Bladder microvascular endothelial cell (primary cell): ENCODE measurements around the gene FLRT1. TPM values are rescaled to one million over a fixed set of nuclear protein-coding genes. Genes with fewer than 3 reads are reported as not detected.

ENCODE experiments used
- total RNA-seq: library from RNA; depleted of rRNA; stranded (reverse); fragments of >200 nt; gene quantifications from 2 replicates; pipeline ENCODE4 v1.2.3, GENCODE V29; 2014

FLRT1 gene, protein sequence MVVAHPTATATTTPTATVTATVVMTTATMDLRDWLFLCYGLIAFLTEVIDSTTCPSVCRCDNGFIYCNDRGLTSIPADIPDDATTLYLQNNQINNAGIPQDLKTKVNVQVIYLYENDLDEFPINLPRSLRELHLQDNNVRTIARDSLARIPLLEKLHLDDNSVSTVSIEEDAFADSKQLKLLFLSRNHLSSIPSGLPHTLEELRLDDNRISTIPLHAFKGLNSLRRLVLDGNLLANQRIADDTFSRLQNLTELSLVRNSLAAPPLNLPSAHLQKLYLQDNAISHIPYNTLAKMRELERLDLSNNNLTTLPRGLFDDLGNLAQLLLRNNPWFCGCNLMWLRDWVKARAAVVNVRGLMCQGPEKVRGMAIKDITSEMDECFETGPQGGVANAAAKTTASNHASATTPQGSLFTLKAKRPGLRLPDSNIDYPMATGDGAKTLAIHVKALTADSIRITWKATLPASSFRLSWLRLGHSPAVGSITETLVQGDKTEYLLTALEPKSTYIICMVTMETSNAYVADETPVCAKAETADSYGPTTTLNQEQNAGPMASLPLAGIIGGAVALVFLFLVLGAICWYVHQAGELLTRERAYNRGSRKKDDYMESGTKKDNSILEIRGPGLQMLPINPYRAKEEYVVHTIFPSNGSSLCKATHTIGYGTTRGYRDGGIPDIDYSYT
- total RNA-seq: not detected in 2 replicates

DNA sequence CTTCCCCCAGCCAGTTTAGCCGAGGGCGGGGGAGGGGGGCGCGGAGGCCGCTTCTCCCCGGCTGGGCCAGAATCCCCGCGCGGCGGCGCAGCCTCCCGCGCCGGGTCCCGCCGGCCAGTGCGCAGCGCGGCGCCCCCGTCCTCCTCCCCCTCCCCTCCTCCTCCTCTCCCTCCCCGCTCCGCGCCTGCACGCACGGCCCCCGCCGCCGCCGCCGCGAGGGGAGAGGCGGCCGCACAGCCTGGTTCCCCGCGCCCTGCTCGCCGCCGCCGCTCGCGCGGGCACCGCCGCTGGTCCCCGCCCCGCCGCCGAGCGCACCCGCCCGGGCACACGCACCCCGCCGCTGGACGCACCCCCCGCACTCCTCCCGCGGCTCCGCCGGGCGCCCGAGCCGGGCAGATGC lies at the start of gene FLRT1:
Gene FLRT1, plus strand, starts transcription at position 356 of the 400 bp plus-strand sequence. CDS start 80,337 bp downstream, outside the sequence.

DNA sequence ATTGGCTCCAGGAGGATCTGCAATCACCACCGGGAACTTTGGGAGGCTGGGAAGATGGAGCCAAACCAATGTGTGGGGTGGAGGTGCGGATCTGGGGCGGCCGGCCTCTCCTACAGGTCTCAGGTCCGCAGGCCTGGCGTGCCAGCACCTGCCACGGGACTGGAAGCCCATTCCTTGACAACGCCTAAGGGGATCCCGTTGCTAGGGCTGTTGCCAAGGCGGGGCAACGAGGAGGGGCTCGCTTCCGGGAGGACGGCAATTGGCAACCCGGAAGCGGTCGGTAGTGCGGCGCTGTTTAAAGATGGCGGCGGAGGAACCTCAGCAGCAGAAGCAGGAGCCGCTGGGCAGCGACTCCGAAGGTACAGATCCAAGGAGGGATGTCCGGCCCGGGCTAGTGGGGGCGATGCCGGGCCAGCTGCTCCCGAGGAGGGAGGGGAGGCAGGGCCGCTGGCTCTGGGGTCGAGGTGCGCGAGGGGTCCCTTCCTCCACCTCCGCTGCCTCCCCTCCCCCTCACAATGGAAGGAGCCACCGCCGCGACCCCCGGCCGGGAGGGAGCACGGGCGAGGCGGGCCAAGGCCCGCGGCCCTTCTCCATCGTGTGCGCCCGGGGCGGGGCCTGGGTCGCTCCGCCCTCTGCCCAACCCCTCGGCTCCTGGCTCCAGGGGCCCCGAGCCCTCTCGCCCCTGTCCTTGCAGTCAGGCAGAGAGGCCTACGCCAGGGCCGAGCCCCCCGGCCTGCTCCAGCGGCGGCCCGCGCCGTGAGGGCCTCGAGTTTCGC lies 49.4 kb upstream of the FLRT1 start, which contains the start of gene OTUB1:
Gene OTUB1, plus strand, starts transcription at position 283 of the 776 bp plus-strand sequence. Its CDS starts 19 bp downstream, at position 302.

Other genes with a start within 250 kb of the FLRT1 start
- 14.9 and 17.8 TPM in 2 replicates for gene SPINDOC, start 222.5 kb upstream of the FLRT1 start, total RNA-seq
- 6.2 and 16.0 TPM in 2 replicates for gene MARK2, start 196.8 kb upstream of the FLRT1 start, total RNA-seq
- 0.16 and 0.19 TPM in 2 replicates for gene RCOR2, start 118.8 kb upstream of the FLRT1 start, total RNA-seq
- 6.5 and 20.8 TPM in 2 replicates for gene NAA40, start 96.9 kb upstream of the FLRT1 start, total RNA-seq
- gene COX8A, start 61.3 kb upstream of the FLRT1 start, total RNA-seq: 202 and 382 TPM in 2 replicates
- gene OTUB1, start 49.5 kb upstream of the FLRT1 start, total RNA-seq: 46.6 and 50.3 TPM in 2 replicates
- 18.3 and 34.4 TPM in 2 replicates for gene MACROD1, start 130.2 kb downstream of the FLRT1 start, total RNA-seq
- 135 and 189 TPM in 2 replicates for gene STIP1, start 150.2 kb downstream of the FLRT1 start, total RNA-seq
- 2.8 and 6.4 TPM in 2 replicates for gene FERMT3, start 170.8 kb downstream of the FLRT1 start, total RNA-seq
- 18.3 and 24.8 TPM in 2 replicates for gene TRPT1, start 190.3 kb downstream of the FLRT1 start, total RNA-seq
- 26.7 and 30.4 TPM in 2 replicates for gene NUDT22, start 190.3 kb downstream of the FLRT1 start, total RNA-seq
- gene DNAJC4, start 194.6 kb downstream of the FLRT1 start, total RNA-seq: 9.9 and 12.9 TPM in 2 replicates
- 18.5 and 20.9 TPM in 2 replicates for gene VEGFB, start 198.7 kb downstream of the FLRT1 start, total RNA-seq
- gene FKBP2, start 205.2 kb downstream of the FLRT1 start, total RNA-seq: 53.8 and 53.9 TPM in 2 replicates
- gene PPP1R14B, start 211.0 kb downstream of the FLRT1 start, total RNA-seq: 207 and 216 TPM in 2 replicates
- gene PLCB3, start 215.6 kb downstream of the FLRT1 start, total RNA-seq: 31.7 and 45.7 TPM in 2 replicates
- gene BAD, start 248.7 kb downstream of the FLRT1 start, total RNA-seq: 39.1 and 60.1 TPM in 2 replicates
- gene GPR137, start 249.9 kb downstream of the FLRT1 start, total RNA-seq: 6.5 and 17.1 TPM in 2 replicates